Measurements from ENCODE around the gene PUS7L. TPM values are rescaled to one million over a fixed set of nuclear protein-coding genes. Genes with fewer than 3 reads are reported as not detected.
"Not testable (repeated sequence)": the region's sequence is repeated elsewhere in the genome, so short reads cannot be mapped to it uniquely, and the experiment has no call there.

Gene PUS7L
- total and polyA plus RNA-seq, 2 donors (not counting 1 experiment from before 2014, with no cell fraction given), result 2.6 to 23.5 TPM

DNA sequence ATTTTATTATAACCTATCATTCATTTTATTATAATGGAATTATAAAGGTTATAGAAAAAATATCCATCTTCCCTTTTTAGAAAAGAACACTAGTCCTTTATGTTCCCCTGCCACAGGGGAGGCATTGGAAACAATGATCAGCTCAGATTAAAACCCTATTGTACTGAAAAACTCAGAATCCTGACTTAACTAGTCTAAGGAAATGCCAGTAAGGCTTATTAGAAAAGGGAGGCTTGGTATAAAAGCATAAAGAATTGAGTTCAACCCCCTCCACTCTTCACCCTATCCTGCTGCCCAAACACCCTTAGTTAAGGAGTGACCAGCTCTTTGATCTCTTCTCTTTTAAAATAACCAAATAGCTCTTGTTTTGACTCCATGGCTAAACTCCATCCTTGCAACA lies 36.0 kb downstream of the PUS7L start:
- H3K27me3 Mint-ChIP-seq, result no peaks in the 10 kb centered on the region
- no peaks in the 10 kb centered on the region for H3K4me1 Mint-ChIP-seq
- Histone ChIP-seq H3K9me3 (ENCODE audit: control extremely low read depth in 1 of 3, control insufficient read depth in 2 of 3, insufficient read depth in 1 of 3, low read length in 2 of 3) (no peaks in the 10 kb centered on the region), H3K4me1 (ENCODE audit: control insufficient read depth in 2 of 2, insufficient read depth in 2 of 2, low read length in 2 of 2) (no peaks in the 10 kb centered on the region), H3K36me3 (replicated peaks in 1 of 2; ENCODE audit: control extremely low read depth in 1 of 2, control insufficient read depth in 1 of 2, extremely low read depth in 1 of 2, insufficient read depth in 2 of 2, low read length in 1 of 2) (no peaks in the 10 kb centered on the region), H3K9ac (ENCODE audit: low read length) (no peak overlapping the region), H3K79me2 (ENCODE audit: control insufficient read depth, insufficient read depth, low read length) (no peaks in the 10 kb centered on the region), H3K4me2 (replicated peaks; ENCODE audit: low read depth, low read length, poor library complexity, severe bottlenecking) (no peak overlapping the region), H2AFZ (ENCODE audit: insufficient read depth, low read depth, low read length, poor library complexity, severe bottlenecking) (no peak overlapping the region), H4K20me1 (ENCODE audit: control insufficient read depth, insufficient read depth, low read length, poor library complexity, severe bottlenecking) (no peaks in the 10 kb centered on the region), H3K4me3 (ENCODE audit: control extremely low read depth in 1 of 5, extremely low read depth in 1 of 5, insufficient read depth in 1 of 5, low read depth in 2 of 5, low read length in 4 of 5) (no peak overlapping the region), H3K27me3 (replicated peaks in 1 of 4; ENCODE audit: control extremely low read depth in 1 of 4, control insufficient read depth in 3 of 4, insufficient read depth in 4 of 4, low read length in 3 of 4) (no peaks in the 10 kb centered on the region), H3K27ac (ENCODE audit: low read length in 2 of 2) (no peak overlapping the region)
- no peaks in the 10 kb centered on the region for H3K9me3 Mint-ChIP-seq (ENCODE audit: insufficient read depth)
- intact Hi-C loops (cut with micrococcal nuclease), result no loop called here
- H3K27ac Mint-ChIP-seq, result no peak overlapping the region
- DNase-seq, result no peak
- CTCF ChIA-PET, result no interaction called here
- TF ChIP-seq CTCF (IDR thresholded peaks at IDR 0.05) (no peak), EZH2 (IDR thresholded peaks at IDR 0.05; ENCODE audit: borderline replicate concordance, insufficient read depth, low read depth, low read length, poor library complexity, severe bottlenecking) (no peak)
- no peak overlapping the region for H3K4me3 Mint-ChIP-seq
- ATAC-seq (ENCODE audit: low read depth), result no peak
- POLR2A ChIA-PET, result no interaction called here

DNA sequence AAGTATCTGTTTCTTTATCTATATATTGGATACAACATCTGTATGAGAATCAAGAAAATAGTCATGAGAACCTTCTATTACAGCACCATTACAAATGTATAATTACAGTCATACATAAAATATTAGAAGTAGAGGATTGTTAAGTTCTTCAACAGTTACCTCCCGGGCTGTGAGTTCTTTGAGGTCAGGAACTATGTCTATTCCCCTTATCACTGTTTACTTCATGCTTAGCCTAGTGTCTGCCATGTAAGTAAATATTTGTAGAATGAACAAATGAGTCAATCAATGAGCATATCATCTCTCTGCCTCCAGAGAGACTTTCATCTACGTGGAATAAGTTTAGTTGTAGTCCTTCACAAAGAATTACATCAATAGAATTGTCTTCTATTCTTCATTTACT lies 47.2 kb downstream of the PUS7L start:
- no CpG with 5 or more reads among the region's 2 CpGs for WGBS (ENCODE audit: insufficient coverage)
- POLR2A ChIA-PET, result no interaction called here
- no peak overlapping the region for H3K4me2 ChIP-seq (replicated peaks; ENCODE audit: low read depth, low read length, poor library complexity, severe bottlenecking)
- H3K4me3 Mint-ChIP-seq, result no peak overlapping the region
- no peak for DNase-seq
- H3K4me3 ChIP-seq (ENCODE audit: control extremely low read depth in 1 of 5, extremely low read depth in 1 of 5, insufficient read depth in 1 of 5, low read depth in 2 of 5, low read length in 4 of 5), result no peak overlapping the region
- H3K9ac ChIP-seq (ENCODE audit: low read length), result no peak overlapping the region
- no peaks in the 10 kb centered on the region for H3K9me3 Mint-ChIP-seq (ENCODE audit: insufficient read depth)
- ATAC-seq (ENCODE audit: low read depth), result no peak
- intact Hi-C loops (cut with micrococcal nuclease), result no loop called here
- TF ChIP-seq EZH2 (IDR thresholded peaks at IDR 0.05; ENCODE audit: borderline replicate concordance, insufficient read depth, low read depth, low read length, poor library complexity, severe bottlenecking) (no peak), CTCF (IDR thresholded peaks at IDR 0.05) (no peak)
- H3K36me3 ChIP-seq (replicated peaks in 1 of 2; ENCODE audit: control extremely low read depth in 1 of 2, control insufficient read depth in 1 of 2, extremely low read depth in 1 of 2, insufficient read depth in 2 of 2, low read length in 1 of 2), result no peaks in the 10 kb centered on the region
- H3K27me3 Mint-ChIP-seq, result peaks cover 15% of the 10 kb centered on the region
- H3K27me3 ChIP-seq (replicated peaks in 1 of 4; ENCODE audit: control extremely low read depth in 1 of 4, control insufficient read depth in 3 of 4, insufficient read depth in 4 of 4, low read length in 3 of 4), result peaks cover 0 to 10% (median 2%) of the 10 kb centered on the region in 4 experiments
- CTCF ChIA-PET, result no interaction called here
- H3K79me2 ChIP-seq (ENCODE audit: control insufficient read depth, insufficient read depth, low read length), result no peaks in the 10 kb centered on the region
- H2AFZ ChIP-seq (ENCODE audit: insufficient read depth, low read depth, low read length, poor library complexity, severe bottlenecking), result no peak overlapping the region
- peaks cover 0 to 3% (median 0%) of the 10 kb centered on the region in 3 donors for H3K9me3 ChIP-seq (ENCODE audit: control extremely low read depth in 1 of 3, control insufficient read depth in 2 of 3, insufficient read depth in 1 of 3, low read length in 2 of 3)
- H4K20me1 ChIP-seq (ENCODE audit: control insufficient read depth, insufficient read depth, low read length, poor library complexity, severe bottlenecking), result no peaks in the 10 kb centered on the region
- no peak overlapping the region for H3K27ac Mint-ChIP-seq
- H3K4me1 Mint-ChIP-seq, result no peaks in the 10 kb centered on the region
- H3K4me1 ChIP-seq (ENCODE audit: control insufficient read depth in 2 of 2, insufficient read depth in 2 of 2, low read length in 2 of 2), result no peaks in the 10 kb centered on the region
- H3K27ac ChIP-seq (ENCODE audit: low read length in 2 of 2), result no peak overlapping the region

GRCh38 chr12:43703772-43704171 lies 54.8 kb downstream of the PUS7L start:
- CTCF ChIA-PET; H3K27me3 ChIP-seq (replicated peaks in 1 of 4; ENCODE audit: control extremely low read depth in 1 of 4, control insufficient read depth in 3 of 4, insufficient read depth in 4 of 4, low read length in 3 of 4); H3K36me3 ChIP-seq (replicated peaks in 1 of 2; ENCODE audit: control extremely low read depth in 1 of 2, control insufficient read depth in 1 of 2, extremely low read depth in 1 of 2, insufficient read depth in 2 of 2, low read length in 1 of 2); POLR2A ChIA-PET; H3K4me1 ChIP-seq (ENCODE audit: control insufficient read depth in 2 of 2, insufficient read depth in 2 of 2, low read length in 2 of 2); ATAC-seq (ENCODE audit: low read depth); H3K27ac ChIP-seq (ENCODE audit: low read length in 2 of 2); intact Hi-C loops (cut with micrococcal nuclease); H2AFZ ChIP-seq (ENCODE audit: insufficient read depth, low read depth, low read length, poor library complexity, severe bottlenecking); H3K9ac ChIP-seq (ENCODE audit: low read length); H3K27me3 Mint-ChIP-seq; DNase-seq; H3K4me1 Mint-ChIP-seq; H3K4me3 Mint-ChIP-seq; H3K79me2 ChIP-seq (ENCODE audit: control insufficient read depth, insufficient read depth, low read length); H3K4me2 ChIP-seq (replicated peaks; ENCODE audit: low read depth, low read length, poor library complexity, severe bottlenecking); H3K4me3 ChIP-seq (ENCODE audit: control extremely low read depth in 1 of 5, extremely low read depth in 1 of 5, insufficient read depth in 1 of 5, low read depth in 2 of 5, low read length in 4 of 5); H3K27ac Mint-ChIP-seq; H3K9me3 Mint-ChIP-seq (ENCODE audit: insufficient read depth); H3K9me3 ChIP-seq (ENCODE audit: control extremely low read depth in 1 of 3, control insufficient read depth in 2 of 3, insufficient read depth in 1 of 3, low read length in 2 of 3); H4K20me1 ChIP-seq (ENCODE audit: control insufficient read depth, insufficient read depth, low read length, poor library complexity, severe bottlenecking): not testable (repeated sequence)
- 67% methylated on average over 1 of the region's 2 CpGs for WGBS (ENCODE audit: insufficient coverage)
